Activated CD4-positive, alpha-beta T cell treated with anti-CD3 and anti-CD28 coated beads, Interleukin-2, Interleukin-6, amounts not matched to agents 100 ng/mL and 50 ng/mL, durations not matched to agents 16 hours and 8 hours (primary cell): ENCODE results near the gene EVL.

Experiments
- DNase-seq: peaks from one replicate; pipeline ENCODE4 v3.0.0-alpha.2; 2020

The EVL gene

DNA sequence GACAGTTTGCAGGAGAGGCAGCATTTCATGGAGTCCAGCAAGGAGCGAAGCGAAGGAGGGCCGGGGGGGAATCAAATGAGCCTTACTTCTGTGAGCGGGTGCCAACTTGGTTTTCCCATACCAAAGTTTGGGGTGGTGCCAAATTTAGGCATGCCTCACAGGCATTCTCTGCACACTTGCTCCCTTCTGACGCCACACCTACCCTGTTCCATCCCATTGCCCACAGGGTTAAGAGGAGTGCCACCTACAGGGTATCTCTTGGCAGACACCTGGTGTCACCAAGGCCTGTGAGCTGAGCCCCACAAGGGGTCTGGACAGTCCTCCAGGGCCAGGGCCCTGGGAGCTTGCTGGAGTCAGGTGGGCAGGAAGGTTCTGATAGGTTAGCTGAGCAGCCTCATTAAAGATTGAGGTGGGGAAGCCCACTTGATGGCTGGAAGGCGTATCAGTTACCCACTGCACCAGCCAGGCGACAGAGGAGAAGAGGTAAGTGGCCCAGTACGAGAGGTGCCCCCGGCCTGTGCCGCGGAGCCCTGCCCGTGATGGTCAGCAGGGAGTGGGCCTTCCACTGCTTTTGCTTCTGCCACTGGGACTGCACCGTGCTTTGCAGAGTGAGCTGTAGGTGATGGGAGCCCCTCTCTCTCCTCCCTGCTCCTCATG lies 49.0 kb downstream of the EVL start:
- DNase-seq = no peak

DNA sequence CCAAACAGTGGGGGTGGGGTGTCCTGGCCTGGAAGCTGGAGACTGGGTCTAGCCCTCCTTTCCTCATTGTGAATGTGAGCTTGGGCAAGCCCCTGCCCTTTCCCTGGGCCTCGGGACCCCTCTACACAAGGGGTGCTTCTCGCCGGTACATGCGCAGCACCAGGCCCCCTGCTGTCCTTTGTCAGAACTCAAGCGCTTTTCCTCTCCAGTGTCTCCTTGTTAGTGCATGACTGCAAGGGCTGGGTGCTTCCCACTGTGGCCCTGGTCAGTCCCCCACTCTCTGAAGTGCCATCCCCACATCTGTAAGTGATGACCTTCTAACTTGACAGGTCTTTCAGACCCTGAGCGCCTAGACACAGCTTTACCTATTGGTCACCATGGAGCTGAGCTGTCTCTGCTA lies 50.0 kb downstream of the EVL start:
- DNase-seq = no peak

DNA sequence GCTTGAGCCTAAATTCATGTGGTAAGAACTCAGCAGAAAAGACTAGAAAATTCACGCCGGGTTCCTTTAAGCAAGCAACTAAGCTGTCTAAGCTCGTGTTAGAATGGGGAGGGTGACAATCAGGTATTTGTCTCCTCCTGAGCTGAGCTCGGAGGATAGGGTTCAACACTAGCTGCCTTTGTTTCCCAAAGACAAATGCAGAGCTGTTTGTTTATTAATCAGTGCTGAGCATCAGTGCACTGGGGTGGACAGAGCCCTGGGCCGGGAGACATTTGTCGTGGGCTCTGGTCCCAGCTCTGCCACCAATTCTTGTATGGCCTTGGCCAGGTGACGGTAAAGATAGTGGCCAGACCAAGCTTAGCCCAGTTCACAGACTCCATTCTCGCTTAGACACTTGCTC lies 50.5 kb downstream of the EVL start:
- no peak for DNase-seq

DNA sequence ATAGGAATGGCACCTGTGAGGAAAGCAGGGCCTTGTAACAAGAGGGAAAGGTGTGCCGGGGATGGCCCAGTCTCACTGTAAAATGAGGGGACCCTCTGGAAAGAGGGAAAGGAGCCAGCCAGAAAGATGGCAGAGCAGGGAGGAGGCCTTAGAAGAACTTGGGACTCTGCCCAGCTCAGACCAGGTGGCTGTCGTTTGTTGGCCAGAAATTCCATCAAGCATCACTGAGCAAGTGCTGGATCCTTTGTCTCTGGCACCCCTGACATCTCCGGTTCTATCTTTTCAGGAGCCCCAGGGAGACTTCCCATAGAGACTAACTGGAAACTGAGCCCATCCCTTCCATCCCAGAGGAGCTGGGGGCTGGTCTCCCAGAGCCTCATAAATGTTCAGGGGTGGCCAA lies 50.9 kb downstream of the EVL start:
- DNase-seq = no peak

DNA sequence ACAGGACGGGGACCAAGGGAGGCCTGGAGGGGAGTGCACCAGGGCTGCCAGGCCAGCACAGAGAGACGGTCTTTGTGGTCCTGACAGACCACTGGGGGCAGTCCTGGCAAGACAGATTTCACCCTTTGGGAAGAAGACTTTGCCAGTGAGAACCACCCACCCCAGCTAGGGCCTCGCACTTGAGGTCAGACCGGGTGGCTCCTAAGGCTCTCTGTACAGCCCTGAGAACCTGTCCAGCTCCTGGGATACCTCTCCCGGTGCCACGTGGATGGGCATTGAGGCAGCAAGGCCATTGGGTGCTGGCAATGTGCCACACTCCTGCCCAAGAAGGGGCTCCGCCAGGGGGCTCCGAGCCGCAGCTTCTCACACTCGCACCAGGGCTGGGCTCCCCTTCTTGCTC lies 51.8 kb downstream of the EVL start:
- no peak for DNase-seq

DNA sequence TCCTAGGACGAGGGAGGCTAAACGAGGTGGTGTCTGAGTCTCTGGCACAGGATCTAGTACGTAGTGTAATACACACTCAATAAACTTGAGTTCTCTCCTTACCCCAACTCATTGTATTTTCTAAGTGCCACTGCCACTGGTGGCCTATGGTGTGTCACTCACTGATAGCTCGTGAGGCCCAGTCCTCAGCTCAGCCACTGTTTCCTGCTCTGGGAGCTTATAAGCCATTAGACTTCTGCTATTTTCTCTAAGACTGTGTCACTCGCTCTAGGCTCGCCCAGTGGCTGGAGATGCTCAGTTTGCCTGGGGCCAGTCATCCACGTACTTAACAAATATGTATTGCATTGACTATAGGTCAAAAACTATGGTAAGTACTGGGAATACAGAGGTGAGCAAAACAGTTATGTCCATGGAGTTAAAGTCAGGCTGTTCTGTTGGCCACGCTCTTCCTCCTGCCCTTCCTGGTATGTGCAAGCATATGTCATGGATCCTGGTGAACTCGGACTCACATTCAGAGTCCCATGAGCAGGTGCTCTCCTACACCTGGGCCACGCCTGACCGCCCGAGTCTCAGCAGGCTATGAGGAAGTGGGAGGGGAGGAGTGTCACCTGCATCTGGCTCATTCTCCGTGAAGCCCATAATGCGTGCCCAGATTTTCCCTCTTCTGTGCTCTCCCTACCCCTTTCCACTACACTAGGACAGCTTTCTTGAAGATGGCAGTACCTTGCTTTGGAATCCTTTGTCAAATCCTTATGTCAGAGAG lies 52.6 kb downstream of the EVL start:
- no peak for DNase-seq

DNA sequence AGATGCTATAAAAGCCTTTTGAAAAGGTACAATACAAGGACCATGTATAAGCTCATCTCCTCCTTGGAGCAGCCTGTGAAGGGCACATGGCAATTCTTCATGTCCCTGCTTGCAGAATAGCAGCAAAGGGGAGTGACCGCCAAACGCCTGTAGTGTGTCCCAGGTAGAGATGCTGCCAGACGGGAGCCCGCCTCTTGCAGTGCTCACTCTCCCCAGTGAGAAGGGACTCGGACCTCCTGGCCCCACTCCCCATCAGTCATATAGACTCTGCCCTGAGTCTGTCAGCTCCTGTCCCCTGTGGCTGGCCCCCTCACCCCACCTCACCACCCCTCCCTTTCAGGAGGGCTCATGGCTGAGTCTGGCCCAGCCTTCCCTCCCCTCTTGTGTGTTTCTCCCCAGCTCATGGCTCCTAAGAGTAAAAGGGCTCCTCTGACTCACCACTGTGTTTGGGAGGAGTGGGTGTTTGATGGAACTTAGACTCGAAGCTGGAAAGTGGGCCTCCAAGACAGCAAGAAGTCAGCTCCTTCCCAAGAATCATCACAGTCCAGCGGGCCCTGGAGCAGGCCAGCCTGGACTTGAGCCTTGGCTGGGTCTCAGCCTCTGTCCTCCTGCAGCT lies 53.3 kb downstream of the EVL start:
- DNase-seq = no peak

DNA sequence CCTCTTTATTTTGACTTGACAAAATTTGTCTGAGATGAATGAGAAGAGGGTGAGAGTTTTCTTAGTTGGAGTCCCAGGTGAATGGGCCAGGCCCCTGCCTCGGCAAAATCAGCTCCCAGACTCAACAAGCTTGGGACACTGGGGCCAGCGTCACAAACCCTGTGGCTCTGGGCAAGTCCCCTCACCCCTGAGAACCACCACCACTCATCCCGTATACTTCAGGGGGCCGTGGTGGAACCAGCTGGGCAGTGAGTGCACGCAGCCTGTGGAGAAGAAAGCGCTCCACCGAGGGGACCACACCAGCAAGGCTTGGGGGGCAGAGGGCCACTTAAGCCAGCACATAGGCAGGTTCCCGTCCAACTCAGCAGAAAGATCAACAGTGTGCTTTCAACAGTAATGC lies 54.0 kb downstream of the EVL start:
- DNase-seq = no peak

DNA sequence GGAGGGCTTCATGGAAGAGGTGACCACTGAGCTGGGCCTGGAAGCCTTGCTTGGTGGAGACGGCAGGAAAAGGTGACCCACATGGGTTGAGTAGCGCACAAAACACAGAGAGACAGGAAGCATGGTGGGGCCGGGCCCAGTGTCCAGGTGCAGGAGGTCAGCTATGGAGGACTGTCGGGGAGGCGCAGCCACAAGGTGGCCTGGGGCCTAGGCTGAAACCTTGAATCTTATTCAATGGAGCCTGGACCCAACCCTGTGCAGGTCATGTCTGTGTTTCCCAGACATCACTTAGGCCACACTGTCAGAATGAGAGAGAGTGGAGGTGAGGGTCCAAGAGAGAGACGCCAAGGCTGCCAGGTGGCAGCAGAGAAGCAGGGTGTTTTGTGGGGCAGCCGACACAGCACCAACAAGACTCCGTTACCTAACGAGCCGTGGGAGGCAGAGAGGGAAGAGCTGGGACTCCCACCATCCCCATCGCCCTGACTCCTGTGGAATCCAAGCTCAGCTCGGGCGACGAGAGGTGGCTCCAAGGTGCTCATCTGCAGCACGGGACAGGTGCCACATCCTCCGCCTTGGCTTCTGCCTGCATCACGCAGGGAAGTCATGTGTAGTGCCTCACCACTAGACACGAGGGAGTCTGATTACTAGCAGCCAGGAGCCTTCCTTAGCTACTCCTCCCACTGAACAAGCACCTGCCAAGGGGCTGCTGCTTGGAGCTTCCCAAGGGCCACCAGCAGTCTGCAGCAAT lies 55.5 kb downstream of the EVL start:
- DNase-seq = no peak

DNA sequence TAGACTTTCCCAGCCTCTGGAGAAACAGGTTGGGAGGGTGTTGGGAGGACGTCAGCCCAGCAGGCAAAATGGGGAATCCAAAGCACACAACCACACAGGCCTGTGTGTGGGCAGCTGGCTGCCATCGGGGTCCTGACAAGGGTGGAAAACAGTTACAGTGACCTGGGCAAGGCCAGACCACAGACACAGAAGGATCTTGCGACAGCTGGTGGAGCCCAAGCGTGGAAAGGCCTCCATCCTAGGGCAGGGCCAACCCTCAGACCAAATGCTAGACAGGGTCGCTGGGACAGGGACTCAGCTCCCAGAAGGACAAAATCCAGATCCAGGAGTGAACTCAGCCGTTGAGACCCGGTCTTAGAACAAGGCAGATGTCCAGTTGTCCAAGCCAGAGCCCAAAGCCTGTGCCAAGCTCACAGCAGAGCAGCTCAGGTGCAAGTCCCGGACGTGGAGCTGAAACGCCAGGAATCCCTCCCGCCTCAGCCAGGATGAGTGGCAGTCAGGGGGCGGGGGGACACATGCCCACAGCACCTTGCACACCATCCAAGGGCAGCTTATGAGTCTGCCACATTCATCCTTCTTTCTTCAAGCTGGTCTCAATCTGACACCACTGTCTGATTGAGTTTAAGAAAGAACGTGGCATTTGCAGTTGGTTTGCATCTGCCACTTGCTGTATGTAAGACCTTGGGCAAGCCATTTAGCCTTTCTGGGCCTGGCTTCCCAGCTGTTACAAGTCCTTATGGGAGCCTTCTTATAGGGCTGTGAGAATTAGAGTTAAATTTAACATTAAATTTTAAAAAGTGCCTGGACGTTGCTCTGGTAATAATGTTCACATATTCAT lies 56.6 kb downstream of the EVL start:
- no peak for DNase-seq

DNA sequence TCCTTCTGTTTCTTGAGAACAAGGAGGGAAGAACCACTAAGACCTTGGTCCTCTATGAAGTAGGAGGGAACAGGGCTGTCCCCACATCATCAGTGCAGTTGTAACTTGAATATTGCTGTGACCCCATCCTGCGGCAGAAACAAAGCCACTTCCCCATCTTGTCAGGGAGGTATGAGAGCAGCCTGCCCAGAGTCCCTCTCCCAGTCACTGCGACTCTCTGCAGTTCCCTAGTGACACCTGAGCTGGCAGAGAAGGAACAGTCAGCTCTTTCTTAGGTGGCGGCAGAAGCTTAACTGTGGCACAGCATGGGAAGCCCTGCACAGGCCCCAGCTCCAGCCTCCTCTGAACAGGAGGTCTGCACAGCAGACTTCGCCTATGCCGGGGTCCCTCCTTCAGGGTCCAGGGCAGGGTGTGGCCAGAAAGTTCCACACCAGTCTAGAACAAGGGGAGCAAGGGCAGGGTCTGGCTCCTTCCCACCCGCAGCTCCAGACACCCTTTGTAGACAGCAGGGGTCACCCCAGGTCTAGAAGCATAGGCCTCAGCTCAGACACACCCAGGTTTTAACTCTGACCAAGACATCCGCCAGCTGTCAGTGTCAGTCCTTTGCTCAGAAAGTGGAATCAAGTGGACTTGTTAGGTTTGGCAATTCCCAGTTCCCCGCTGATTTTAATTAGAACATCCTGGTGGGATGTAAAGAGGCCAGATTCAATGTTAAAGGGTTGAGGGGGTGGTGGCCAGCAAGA lies 57.4 kb downstream of the EVL start:
- no peak for DNase-seq

DNA sequence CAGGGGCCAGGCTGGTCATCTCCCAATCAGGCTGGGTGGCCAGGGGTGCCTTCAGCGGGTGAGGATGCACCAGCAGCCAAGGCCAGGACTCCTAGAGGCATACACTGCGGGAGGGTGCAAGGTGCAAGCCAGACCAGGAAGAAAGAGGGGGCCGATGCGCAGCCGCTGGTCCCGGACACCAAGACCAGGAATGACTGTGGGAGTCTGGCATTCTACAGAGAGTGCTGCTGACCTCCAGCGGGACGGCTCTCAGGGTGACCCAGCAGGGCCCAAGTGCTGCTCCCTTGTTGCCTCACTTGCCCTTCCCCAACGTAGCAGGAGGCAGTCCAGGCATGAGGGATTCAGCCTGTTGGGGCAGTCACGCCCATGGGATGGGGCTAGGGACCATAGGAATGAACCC lies 58.4 kb downstream of the EVL start:
- DNase-seq = no peak

DNA sequence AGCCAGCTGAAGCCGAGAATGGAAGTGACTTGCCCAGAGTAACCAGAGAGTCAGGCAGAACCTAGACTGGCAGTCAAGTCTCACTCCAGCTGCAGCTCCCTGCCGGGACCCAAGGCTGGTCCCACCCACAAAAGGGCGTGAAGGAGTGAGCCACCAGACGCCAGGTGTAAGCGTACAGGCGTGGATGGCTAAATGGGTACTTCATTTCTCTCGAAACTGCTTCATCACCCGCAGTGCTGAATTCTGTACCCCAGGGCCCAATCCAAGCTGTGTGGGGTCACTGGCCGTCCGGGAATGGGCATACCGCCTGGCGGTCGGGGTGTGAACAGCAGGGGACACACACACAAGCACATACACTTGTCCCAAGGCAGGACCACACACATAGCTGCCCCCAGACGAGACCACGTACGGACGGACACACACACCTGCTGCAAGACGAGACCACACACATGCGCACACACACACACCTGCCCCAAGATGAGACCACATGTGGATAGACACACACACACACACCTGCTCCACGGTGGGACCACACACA lies 59.4 kb downstream of the EVL start:
- no peak for DNase-seq

DNA sequence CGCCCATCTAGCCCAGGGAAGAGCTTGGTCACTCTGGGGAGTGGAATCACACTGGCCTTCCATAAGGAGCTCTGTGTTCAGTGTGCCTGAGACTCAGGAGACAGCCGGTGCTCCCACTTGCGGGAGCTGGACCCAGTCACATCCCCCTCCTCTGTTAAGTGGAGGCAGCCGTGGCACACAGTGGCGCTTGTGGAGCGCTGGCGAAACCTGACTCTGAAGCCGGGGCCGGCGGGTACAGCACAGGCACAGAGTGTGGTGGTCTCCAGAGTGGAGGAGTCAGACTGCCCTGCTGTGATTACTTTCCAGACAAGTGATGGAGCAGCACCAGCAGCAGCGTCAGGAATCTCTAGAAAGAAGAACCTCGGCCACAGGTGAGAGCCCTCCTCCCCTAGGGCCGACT lies 61.2 kb downstream of the EVL start:
- DNase-seq = no peak

DNA sequence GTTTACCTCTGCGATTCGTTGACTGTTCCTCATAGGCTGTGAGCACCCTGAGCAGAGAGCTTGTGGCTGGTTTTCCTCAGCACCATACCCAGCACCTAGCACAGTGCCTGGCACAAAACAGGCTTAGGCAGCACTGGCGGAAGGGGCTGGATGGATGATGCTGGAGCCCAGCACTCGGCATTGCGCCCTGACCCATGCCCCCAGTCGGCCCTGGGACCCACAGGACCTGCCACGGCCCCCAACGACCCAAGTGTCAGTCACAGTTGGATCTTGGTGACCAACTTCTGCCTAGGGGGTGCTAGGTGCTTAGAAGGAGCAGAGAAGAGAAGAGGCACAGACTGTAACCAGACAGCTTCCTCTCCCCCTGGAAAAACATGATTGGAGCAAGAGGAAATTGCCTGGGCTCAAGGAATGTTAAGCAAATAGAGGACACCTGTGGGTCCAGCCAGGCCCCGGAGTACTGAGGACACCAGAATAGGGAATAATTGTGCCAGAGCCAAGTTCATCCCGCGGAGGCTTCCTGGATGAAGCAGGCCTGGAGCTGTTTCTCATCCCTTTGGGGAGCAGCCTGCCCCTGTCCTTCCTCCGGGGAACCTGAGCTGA lies 62.7 kb downstream of the EVL start:
- DNase-seq = no peak

DNA sequence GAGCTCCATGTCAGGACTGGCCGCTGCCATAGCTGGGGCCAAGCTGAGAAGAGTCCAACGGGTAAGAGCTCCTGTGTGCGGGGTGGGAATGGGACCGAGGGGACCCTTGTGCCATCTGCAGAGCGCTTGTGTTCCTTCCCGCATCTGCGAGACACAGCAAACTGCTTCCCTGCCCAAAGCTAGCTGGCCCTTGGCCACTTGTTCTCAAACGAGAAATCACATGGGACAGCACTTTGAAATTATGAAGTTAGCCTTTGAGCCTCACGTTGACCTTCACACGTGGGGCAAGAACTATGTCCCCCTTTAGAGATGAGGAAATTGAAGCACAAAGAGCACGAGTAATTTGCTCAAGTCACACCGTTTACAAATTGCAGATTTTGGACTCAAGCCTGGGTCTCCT lies 63.5 kb downstream of the EVL start:
- DNase-seq = no peak

DNA sequence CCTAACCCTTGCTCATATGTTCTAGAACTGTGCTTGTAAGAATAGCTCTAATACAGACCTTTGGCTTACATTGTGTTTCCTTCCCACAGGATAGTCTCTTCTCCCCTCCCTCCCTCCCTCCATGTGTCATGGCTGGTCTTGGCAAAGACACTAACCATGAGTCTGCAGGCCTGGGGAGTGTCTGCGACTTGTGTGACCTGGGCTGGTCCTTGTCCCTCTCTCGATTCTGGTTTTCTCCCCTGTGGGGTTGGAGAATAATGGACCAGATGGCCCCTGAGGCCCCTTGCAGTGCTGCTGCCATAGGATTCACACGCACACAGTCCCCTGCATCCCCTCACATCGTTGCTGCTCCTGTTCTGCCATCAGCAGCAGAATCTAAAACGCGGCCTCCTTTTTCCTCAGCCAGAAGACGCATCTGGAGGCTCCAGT lies 64.0 kb downstream of the EVL start:
- no peak for DNase-seq

DNA sequence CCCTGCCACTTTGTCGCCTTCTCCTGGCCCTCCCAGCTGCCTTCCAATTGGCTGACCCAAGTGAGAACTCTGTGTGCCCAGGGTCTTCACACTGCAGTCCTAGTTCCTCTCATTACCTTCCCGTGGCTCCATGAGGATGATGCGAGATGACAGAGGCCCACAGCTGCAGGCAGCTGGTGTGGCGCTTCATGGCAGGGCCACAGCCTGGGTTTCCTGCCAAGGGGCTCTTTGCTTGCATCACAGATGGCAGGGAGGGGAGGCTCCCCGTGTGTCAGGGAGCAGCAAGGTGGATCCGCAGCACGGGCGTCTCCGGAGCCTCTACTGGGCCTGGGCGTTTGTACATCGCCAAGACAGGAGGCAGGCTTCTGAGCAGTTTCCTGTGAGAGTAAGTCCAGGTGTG lies 65.3 kb downstream of the EVL start:
- DNase-seq = no peak

DNA sequence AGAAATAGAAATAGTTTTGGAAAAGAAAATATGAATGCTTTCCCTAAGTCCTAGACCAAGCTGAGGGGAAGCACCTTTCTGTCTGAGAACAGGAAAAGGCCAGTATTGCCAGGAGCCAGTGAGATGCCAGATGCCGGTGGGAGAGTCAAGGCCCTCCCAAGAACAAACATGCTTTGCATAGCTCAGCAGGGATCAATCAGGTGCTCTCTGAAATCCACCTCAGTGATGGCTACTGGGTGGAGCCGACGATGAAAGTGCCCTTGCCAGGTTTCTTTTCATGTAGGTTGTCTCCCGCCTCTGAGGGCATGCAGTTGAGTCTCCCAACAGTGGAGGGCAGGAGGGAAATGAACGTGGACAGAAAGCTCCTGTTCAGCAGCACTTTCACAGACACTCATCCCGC lies 66.0 kb downstream of the EVL start:
- DNase-seq = no peak

DNA sequence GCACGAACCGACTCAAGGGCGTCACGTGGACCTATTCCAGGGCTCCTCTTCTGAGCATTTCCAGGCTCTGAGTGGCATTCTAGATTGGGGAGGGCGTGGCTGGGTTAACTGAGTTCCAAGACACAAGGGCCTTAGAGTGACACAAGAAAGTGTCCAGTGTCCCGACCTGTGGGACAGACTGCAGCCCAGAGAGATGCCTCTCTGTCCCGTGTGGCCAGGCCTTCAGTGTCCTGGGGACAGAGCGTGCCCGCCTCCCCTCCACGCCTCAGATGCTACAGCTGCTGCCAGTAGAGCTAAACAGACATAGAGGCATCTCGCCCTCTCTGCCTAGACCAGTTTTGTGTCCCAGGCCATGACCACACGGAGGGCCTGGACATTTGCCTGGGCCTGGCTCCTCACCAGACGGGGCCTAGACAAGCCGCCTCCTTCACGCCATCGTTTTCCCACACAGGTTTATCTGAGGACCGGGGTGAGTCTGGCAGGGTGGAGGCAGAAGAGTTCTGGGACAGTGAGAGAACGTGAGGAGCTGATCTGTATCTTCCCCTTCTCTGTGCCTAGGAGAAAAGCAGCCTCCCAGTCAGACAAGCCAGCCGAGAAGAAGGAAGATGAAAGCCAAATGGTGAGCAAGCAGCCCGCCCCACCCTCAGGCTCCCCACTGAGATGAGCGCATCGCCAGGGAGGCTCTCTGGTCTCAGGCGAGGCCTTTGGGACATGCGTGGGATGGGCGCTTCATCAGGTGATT lies 67.1 kb downstream of the EVL start:
- DNase-seq = no peak
